Adrenal gland (tissue), 12 donors: Measurements from ENCODE around the gene LAPTM5. TPM values are rescaled to one million over a fixed set of nuclear protein-coding genes. Genes with fewer than 3 reads are reported as not detected.

Source experiments
- DNase-seq, 7 donors: peaks; one replicate each; pipeline ENCODE4 v3.0.0-alpha.2; 2019 to 2020
- H3K27ac ChIP-seq, 5 donors: fragments of 200-600 bp; sonication (generic) in 4 of 5; 1 replicate in 3 of 5; 2 replicates in 2 of 5; pipeline versions ENCODE4 v1.5.1 to v1.8.0; 2016 to 2020; ENCODE audit warnings: mild to moderate bottlenecking in 1 of 5
- H3K27me3 ChIP-seq: fragments of 200-600 bp; 2 replicates; pipeline ENCODE4 v1.8.0; 2021
- H3K36me3 ChIP-seq, 2 donors: fragments of 200-600 bp; replicated peaks in 1 of 2; 1 replicate in 1 of 2; 2 replicates in 1 of 2; pipeline versions ENCODE4 v1.5.1 to v1.8.0; 2018 to 2022
- H3K4me1 ChIP-seq, 2 donors: fragments of 200-600 bp; replicated peaks in 1 of 2; 1 replicate in 1 of 2; 2 replicates in 1 of 2; pipeline versions ENCODE4 v1.5.1 to v1.8.0; 2018 to 2021
- H3K4me3 ChIP-seq, 4 donors: fragments of 200-600 bp; sonication (generic) in 3 of 4; one replicate each; pipeline ENCODE4 v1.5.1; 2016 to 2018
- H3K9me3 ChIP-seq, 3 donors: fragments of 200-600 bp; sonication (generic) in 1 of 3; replicated peaks in 1 of 3; 1 replicate in 2 of 3; 2 replicates in 1 of 3; pipeline versions ENCODE4 v1.5.1 to v1.8.0; 2016 to 2021
- POLR2A ChIP-seq, 2 donors: fragments of 450-650 bp; IDR thresholded peaks; one replicate each; pipeline ENCODE4 v1.6.1; 2017; ENCODE audit warnings: antibody characterized with exemption in 2 of 2, mild to moderate bottlenecking in 2 of 2, moderate library complexity in 1 of 2
- WGBS, 4 donors: extraction: QIAGEN DNeasy Blood & Tissue Kit in 2 of 4; methylation state at CpG; one replicate each; pipeline versions ENCODE4 v1.1.5 to v1.1.7; 2013 to 2017; 5-methylcytosine and 5-hydroxymethylcytosine counted together
- intact Hi-C, 2 donors: fragments of 100-400 bp; cut with DNase I; formaldehyde crosslinking; loops; one replicate each; pipeline versions ENCODE4 v1.14.1 to v1.15.0; 2022 to 2023
- polyA plus RNA-seq, 3 donors: library from polyadenylated mRNA; stranded (reverse); fragments of 200-250 nt in 2 of 3; fragments of 350-450 nt in 1 of 3; fragmentation: Illumina TruSeq in 1 of 3; extraction: RNeasy Lipid Tissue Mini Kit (QIAGEN cat#74804) in 1 of 3; gene quantifications; one replicate each; pipeline ENCODE4 v1.2.3, GENCODE V29; 2013 to 2014
- total RNA-seq, 9 donors: library from RNA; depleted of rRNA in 4 of 9; stranded (reverse); fragments of >200 nt in 4 of 9; fragments of 120-200 nt in 1 of 9; fragmentation: NEBNext Ultra II Directional in 1 of 9; extraction: Animal tissue kit (Norgen Biotek cat#: 25700) in 1 of 9; gene quantifications; one replicate each; pipeline versions ENCODE4 v1.1.0 to v1.2.4, GENCODE V29; 2013 to 2023
- TF ChIP-seq, protein P1 (sequence below), 6 experiments: fragments of 450-650 bp in 4 of 6; fragments of 200-600 bp in 2 of 6; sonication (generic) in 1 of 6; IDR thresholded peaks; 1 replicate in 5 of 6; 2 replicates in 1 of 6; pipeline versions ENCODE4 v1.5.1 to v1.8.0; 2016 to 2021; ENCODE audit warnings: antibody characterized with exemption in 6 of 6, mild to moderate bottlenecking in 2 of 6, moderate library complexity in 1 of 6
- donor health status: healthy with polysubstance abuse.
- donor health status: Bipolar disorder and iron deficiency.
- donor health status: DM: yes; HTN: yes; CAD: no.
- donor health status: DM: no; HTN: no; CAD: no.
- donor health status: DM: no; HTN: no; CAD: no.
- donor health status: DM: yes; HTN: yes; CAD: no.

The LAPTM5 gene
- total and polyA plus RNA-seq, 12 donors = 7.8 to 177 (median 109) TPM

DNA sequence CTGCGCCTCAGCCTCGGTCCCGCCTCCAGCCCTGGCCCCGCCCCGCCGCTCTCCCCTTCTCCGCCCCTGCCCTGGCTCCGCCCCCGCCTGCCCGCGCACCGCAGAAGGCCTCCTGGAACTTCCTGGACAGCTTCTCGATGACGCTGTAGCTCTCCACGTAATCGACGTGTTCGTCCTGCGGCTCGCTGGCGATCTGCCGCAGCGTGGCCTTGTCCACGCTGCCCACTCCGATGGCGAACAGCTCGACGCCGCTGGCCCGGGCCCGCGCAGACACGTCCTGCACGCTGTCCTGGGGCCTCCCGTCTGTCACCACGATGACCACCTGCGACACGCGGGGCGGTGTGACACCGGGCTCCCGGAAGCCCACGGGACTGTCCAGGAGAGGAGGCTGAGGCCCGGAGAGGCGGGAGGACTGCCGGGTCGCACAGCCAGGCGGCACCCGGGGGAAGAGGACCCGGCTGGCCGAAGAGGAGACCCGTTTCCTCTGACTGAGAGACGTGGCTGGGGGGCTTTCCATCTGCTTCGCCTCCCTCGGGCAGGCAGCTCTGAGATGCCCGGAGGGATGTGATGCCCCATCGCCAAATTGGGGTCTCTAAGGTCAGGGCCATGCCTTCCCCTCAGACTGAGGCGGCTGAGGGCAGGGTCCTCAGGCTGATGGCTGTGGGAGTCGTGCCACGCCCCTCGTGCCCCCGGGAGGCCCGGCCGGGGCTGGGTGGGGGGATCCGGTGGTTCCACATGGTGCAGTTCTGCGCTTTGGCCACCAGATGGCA is 38.8 kb downstream of the LAPTM5 start:
- intact Hi-C loops = no loop called here
- Histone ChIP-seq H3K36me3 (no peaks in the 10 kb centered on the region), H3K27me3 (no peaks in the 10 kb centered on the region), H3K9me3 (peaks cover 0 to 4% (median 0%) of the 10 kb centered on the region in 3 donors), H3K27ac (peak overlapping the region; percentile 90 to 99 (median 99)), H3K4me1 (peaks cover 7 to 10% of the 10 kb centered on the region in 2 donors), H3K4me3 (peak overlapping the region in 2 of 4 donors; percentile 7 to 49)
- DNase-seq = peak; percentile 79 to 99 (median 99)
- 0 to 1% (median 0%) methylated on average over 6 to 66 of the region's 66 CpGs for WGBS, 4 donors
- TF ChIP-seq, protein P1, sequence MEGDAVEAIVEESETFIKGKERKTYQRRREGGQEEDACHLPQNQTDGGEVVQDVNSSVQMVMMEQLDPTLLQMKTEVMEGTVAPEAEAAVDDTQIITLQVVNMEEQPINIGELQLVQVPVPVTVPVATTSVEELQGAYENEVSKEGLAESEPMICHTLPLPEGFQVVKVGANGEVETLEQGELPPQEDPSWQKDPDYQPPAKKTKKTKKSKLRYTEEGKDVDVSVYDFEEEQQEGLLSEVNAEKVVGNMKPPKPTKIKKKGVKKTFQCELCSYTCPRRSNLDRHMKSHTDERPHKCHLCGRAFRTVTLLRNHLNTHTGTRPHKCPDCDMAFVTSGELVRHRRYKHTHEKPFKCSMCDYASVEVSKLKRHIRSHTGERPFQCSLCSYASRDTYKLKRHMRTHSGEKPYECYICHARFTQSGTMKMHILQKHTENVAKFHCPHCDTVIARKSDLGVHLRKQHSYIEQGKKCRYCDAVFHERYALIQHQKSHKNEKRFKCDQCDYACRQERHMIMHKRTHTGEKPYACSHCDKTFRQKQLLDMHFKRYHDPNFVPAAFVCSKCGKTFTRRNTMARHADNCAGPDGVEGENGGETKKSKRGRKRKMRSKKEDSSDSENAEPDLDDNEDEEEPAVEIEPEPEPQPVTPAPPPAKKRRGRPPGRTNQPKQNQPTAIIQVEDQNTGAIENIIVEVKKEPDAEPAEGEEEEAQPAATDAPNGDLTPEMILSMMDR (IDR thresholded peaks at IDR 0.05) = peak; percentile 98 to 100 (median 99)
- TF ChIP-seq POLR2A (IDR thresholded peaks at IDR 0.05) = peak; percentile 77 to 79

DNA sequence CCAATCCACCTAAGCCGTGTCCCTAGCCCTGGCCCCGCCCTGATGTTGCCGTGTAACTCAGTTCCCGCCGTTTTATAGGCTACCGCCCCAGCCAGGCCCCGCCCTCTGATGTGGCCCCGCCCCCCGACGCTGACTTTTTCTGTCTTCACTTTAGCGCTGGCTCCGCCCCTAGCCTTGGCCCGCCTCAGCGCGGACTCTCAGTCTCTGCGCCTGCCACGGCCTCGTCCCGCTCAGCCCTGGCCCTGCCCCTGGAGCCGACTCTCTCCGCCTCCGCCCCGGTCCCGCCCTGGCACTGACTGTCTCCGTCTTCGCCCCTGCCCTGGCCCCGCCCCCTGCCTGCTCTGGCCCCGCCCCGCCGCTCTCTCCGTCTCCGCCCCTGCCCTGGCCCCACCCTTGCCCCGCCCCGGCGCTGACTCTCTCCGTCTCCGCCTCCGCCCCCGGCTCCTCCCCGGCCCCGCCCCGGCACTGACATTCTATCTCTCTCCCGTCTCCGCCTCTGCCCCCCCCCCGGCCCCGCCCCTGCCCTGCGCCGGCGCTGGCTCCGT is 39.4 kb downstream of the LAPTM5 start:
- Histone ChIP-seq H3K4me1 (peaks cover 7 to 10% of the 10 kb centered on the region in 2 donors), H3K9me3 (peaks cover 0 to 4% (median 0%) of the 10 kb centered on the region in 3 donors), H3K27ac (peak overlapping the region in 4 of 5 donors; percentile 49 to 99 (median 68)), H3K4me3 (peak overlapping the region in 1 of 4 donors; percentile 33), H3K36me3 (no peaks in the 10 kb centered on the region), H3K27me3 (no peaks in the 10 kb centered on the region)
- TF ChIP-seq POLR2A (IDR thresholded peaks at IDR 0.05) = peak in 1 of 2 donors; percentile 51
- TF ChIP-seq, protein P1 (IDR thresholded peaks at IDR 0.05) = no peak
- peak; percentile 99 to 100 (median 99) for DNase-seq
- intact Hi-C loops = no loop called here
- 1 to 4% (median 2%) methylated on average over 7 to 49 of the region's 50 CpGs for WGBS, 4 donors

DNA sequence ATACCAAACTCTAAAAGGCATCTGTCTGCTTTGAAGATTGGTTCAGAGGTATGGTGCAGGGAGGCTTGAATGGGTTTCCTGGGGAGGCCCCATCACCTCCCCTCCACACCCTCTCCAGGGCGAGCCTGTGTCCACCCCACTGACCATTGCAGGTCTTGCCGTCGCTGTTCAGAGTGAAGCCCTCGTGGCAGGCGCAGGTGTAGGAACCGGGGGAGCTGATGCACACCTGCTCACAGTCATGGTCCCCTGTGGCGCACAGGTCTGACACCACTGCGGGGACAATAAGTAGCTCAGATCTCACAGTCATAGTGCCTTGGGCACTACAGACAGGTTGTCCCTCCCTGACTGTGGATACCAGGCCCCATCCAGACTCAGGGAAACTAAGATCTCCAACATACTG is 40.9 kb downstream of the LAPTM5 start:
- H3K36me3 ChIP-seq = no peaks in the 10 kb centered on the region
- H3K4me3 ChIP-seq = no peak overlapping the region
- H3K27me3 ChIP-seq = no peaks in the 10 kb centered on the region
- no peak for TF ChIP-seq POLR2A (IDR thresholded peaks at IDR 0.05)
- TF ChIP-seq, protein P1 (IDR thresholded peaks at IDR 0.05) = no peak
- peaks cover 0 to 4% (median 0%) of the 10 kb centered on the region in 3 donors for H3K9me3 ChIP-seq
- intact Hi-C loops = no loop called here
- DNase-seq = peak in 3 of 7 donors; percentile 45 to 67 (median 52)
- WGBS, 4 donors = 95 to 100% (median 99%) methylated on average over 2 to 8 of the region's 8 CpGs
- peaks cover 7 to 10% of the 10 kb centered on the region in 2 donors for H3K4me1 ChIP-seq
- no peak overlapping the region for H3K27ac ChIP-seq

DNA sequence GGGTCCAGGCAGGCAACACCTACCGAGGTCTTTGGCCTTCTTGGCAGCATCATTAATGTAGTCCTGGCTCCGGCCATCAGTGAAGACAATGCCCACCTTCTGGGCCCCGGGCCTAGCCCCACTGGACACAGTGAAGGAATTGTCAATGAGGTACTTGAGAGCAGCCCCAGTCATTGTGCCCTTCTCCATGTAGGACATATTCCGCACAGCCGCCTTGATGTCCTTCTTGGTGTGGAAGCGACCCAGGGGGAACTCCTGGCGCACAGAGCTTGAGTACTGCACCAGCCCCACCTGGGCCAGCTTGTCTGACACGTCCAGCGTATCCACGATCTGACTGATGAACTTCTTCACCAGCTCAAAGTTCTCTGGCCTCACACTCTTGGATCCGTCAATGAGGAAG is 41.7 kb downstream of the LAPTM5 start:
- TF ChIP-seq, protein P1 (IDR thresholded peaks at IDR 0.05) = no peak
- TF ChIP-seq POLR2A (IDR thresholded peaks at IDR 0.05) = no peak
- 96 to 100% (median 98%) methylated on average over 7 to 11 of the region's 11 CpGs for WGBS, 4 donors
- DNase-seq = peak in 3 of 7 donors; percentile 48 to 63 (median 52)
- intact Hi-C loops = no loop called here
- Histone ChIP-seq H3K4me3 (no peak overlapping the region), H3K27me3 (no peaks in the 10 kb centered on the region), H3K36me3 (no peaks in the 10 kb centered on the region), H3K27ac (no peak overlapping the region), H3K9me3 (peaks cover 0 to 4% (median 0%) of the 10 kb centered on the region in 3 donors), H3K4me1 (peaks cover 7 to 10% of the 10 kb centered on the region in 2 donors)
